GM12873 (cell line): ENCODE results near the gene DEFB124.

Experiments
- TF ChIP-seq, protein P1 (sequence below): IDR thresholded peaks from 2 replicates; pipeline ENCODE4 v1.5.1; 2012; ENCODE audit warnings: low read depth, mild to moderate bottlenecking, moderate library complexity, low read length, control low read depth; ENCODE audit not compliant: insufficient read depth; ENCODE audit errors: missing control alignments

The DEFB124 gene

DNA sequence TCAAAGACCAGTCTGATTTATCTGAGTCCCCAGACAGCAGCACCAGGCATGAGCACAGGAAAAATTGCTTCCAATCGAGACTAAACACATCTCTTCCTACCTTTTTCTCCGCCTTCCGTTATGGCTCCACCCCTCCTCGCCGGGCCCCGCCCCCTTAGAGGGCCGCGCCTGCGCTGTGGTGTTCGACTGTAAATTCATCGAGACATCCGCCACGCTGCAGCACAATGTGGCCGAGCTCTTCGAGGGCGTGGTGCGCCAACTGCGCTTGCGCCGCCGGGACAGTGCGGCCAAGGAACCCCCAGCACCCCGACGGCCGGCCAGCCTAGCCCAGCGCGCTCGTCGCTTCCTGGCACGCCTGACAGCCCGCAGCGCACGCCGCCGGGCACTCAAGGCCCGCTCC lies 9.1 kb upstream of the DEFB124 start:
- TF ChIP-seq, protein P1, sequence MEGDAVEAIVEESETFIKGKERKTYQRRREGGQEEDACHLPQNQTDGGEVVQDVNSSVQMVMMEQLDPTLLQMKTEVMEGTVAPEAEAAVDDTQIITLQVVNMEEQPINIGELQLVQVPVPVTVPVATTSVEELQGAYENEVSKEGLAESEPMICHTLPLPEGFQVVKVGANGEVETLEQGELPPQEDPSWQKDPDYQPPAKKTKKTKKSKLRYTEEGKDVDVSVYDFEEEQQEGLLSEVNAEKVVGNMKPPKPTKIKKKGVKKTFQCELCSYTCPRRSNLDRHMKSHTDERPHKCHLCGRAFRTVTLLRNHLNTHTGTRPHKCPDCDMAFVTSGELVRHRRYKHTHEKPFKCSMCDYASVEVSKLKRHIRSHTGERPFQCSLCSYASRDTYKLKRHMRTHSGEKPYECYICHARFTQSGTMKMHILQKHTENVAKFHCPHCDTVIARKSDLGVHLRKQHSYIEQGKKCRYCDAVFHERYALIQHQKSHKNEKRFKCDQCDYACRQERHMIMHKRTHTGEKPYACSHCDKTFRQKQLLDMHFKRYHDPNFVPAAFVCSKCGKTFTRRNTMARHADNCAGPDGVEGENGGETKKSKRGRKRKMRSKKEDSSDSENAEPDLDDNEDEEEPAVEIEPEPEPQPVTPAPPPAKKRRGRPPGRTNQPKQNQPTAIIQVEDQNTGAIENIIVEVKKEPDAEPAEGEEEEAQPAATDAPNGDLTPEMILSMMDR: no peak

DNA sequence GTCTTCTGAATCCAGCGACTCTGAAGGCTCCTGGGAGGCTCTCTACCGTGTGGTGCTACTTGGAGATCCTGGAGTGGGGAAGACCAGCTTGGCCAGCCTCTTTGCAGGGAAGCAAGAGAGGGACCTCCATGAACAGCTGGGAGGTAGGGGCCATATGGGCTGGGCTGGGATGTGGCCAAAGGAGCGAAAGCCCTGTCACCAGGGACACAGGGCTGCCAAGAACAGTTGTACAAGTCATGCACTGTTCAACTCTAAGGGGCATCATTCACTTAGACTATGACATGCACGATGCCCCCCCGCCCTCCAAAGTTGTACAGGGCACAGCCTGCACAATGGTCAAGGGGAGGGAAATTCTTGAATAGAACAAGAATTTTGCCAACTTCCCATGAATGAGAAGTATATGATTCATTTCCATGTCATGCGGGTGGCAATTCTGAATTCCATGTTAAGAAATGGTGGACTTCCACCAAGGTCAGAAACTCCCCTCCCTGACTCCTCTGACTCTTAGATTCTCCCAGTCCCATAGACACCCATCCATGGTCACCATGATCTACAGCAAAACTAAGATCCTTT lies 1.8 kb upstream of the DEFB124 start:
- TF ChIP-seq, protein P1: no peak

DNA sequence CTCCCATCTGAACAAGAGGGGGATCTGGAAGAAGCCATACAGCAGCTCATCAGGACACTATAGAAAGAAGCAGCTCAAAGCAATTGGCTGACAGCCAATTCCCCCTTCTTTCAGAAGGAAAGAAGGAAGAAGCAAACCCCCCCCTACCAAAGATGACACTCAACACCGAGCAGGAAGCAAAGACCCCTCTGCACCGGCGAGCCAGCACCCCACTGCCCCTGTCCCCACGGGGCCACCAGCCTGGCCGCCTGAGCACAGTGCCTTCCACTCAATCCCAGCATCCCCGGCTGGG lies 1.3 kb upstream of the DEFB124 start:
- TF ChIP-seq, protein P1: no peak

DNA sequence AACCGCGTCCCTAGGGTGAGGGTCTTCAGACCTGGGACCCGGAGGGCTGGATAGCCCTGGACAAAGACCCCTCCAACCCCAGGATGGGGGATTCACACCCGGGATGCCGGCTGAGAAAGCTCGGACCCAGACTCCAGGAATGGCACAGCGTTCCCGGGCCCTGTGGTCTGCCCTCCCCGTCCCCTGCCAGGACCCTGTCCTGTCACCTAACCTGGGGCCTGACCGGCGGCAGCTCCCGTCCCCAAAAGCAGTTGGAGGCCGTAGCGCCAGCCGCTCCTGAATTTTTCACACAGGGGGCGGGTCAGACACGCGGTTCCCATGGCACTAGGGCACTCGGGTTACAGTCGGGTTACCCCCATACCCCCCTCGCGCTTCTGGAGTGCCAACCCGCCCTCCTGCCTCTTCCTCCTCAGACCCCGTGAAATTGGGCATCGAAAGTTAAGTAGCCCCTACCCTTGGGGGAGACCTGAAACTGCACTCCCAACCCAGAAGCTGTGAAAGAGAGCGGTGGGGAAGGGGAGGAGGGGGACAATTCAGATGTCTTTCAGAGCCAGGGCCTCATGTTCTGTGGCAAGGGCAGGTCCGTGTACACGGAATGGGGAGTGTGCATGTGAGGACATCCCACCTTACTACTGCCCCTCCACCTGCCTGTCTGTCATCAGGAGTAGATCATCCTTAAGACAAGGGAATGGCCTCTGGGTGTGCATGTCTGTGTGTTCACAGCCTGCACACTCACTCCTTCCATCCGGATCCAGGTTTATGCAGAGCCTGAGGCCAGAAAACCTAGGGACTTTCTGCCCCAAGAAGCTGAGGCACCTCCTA lies 756 bp upstream of the DEFB124 start:
- TF ChIP-seq, protein P1: no peak

DNA sequence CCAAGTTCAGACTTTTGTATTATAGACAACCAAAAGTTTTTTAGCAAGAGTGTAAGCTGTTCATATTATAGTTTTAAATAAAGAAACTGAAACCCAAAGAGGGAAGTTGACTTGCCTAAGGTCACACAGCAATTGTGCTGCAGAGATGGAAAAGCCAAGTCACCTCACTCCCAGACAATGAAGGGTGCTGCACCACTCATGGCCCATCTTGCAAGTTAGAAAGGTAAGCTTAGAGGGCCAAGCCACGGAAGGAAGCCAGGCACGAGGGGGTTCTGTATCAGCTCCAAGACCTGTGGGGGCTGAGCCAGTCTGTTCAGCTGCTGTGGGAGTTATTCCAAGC lies 860 bp downstream of the DEFB124 start:
- TF ChIP-seq, protein P1: no peak

DNA sequence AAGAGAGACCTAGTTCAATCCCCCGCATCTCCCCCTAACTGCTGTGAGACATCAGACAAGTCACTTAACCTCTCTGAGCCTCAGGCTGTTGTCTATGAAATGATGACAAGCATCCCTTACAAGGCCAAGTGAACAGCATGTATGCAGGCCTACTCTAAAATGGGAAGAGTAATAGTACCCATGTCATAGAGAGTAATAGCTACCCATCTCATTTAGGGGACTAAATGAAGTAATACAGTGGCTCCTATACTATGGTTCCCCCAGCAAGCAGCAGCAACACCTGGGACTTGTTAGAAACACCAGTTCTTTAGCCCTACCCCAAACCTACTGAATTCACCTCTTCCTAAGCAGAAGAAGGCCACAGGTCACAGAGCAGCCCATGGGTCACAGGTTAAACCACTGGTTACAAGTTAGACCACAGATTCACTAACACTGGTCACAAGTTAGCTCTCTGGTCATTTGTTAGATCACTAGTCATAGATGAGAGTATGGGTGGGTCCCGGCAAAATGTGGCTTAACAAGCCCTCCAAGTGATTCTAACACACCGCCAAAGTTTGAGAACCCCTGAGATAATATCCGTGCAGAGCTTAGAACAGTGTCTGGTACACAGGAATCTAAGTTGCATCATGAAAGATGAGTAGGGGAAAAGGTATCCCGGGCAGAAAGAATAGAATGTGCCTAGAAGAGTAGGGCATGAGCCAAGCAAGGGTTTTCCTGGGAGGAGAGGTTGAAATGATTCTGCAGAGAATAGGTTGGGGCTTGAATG lies 1.4 kb downstream of the DEFB124 start:
- TF ChIP-seq, protein P1: no peak
